HG03342 (cell line): ENCODE data around the gene DXO.
"Not testable (repeated sequence)": the region's sequence is repeated elsewhere in the genome, so short reads cannot be mapped to it uniquely, and the experiment has no call there.

Experiments used
- ATAC-seq: cut with Tn5 transposase; IDR thresholded peaks from one replicate; pipeline ENCODE4 v1.9.1; 2021; ENCODE audit warnings: mild to moderate bottlenecking, moderate library complexity; ENCODE audit not compliant: unreplicated experiment

Gene DXO

GRCh38 chr6:31971993-31972708, at the start of gene DXO:
DXO (minus strand) TSS chr6:31972138; CDS start chr6:31971675, 463 bp downstream.
- ATAC-seq: peak; percentile 85

GRCh38 chr6:32014547-32014946, 42.6 kb upstream of the DXO start, which contains the start of gene C4B:
C4B (plus strand) TSS chr6:32014795; CDS start chr6:32014846, 51 bp downstream.
- ATAC-seq: not testable (repeated sequence)

- not testable (repeated sequence) for ATAC-seq
These were observed 41.8 kb upstream of the DXO start for GRCh38 chr6:32013738-32014137.

- not testable (repeated sequence) for ATAC-seq
These were observed 41.1 kb upstream of the DXO start for GRCh38 chr6:32012941-32013617.

- not testable (repeated sequence) for ATAC-seq
These were observed 39.1 kb upstream of the DXO start for GRCh38 chr6:32010856-32011530.

- ATAC-seq: not testable (repeated sequence)
These were observed 37.6 kb upstream of the DXO start for GRCh38 chr6:32009537-32009936.

- ATAC-seq: not testable (repeated sequence)
These were observed 36.7 kb upstream of the DXO start for GRCh38 chr6:32008616-32009015.

- not testable (repeated sequence) for ATAC-seq
These were observed 36.1 kb upstream of the DXO start for GRCh38 chr6:32008037-32008436.

GRCh38 chr6:32007086-32007485, 35.1 kb upstream of the DXO start:
- not testable (repeated sequence) for ATAC-seq

GRCh38 chr6:32005991-32006529, 34.1 kb upstream of the DXO start:
- ATAC-seq: not testable (repeated sequence)

GRCh38 chr6:32005538-32005880, 33.6 kb upstream of the DXO start:
- not testable (repeated sequence) for ATAC-seq

GRCh38 chr6:32004864-32005537, 33.1 kb upstream of the DXO start:
- ATAC-seq: not testable (repeated sequence)

- not testable (repeated sequence) for ATAC-seq
These were observed 32.5 kb upstream of the DXO start for GRCh38 chr6:32004393-32004792.

GRCh38 chr6:32003301-32003700, 31.4 kb upstream of the DXO start:
- ATAC-seq: not testable (repeated sequence)

- not testable (repeated sequence) for ATAC-seq
These were observed 30.8 kb upstream of the DXO start for GRCh38 chr6:32002546-32003268.

GRCh38 chr6:31996385-31996784, 24.4 kb upstream of the DXO start:
- not testable (repeated sequence) for ATAC-seq

GRCh38 chr6:31994421-31994820, 22.5 kb upstream of the DXO start:
- not testable (repeated sequence) for ATAC-seq

GRCh38 chr6:31989363-31989762, 17.4 kb upstream of the DXO start:
- not testable (repeated sequence) for ATAC-seq

GRCh38 chr6:31981744-31982143, 9.8 kb upstream of the DXO start, which contains the start of gene C4A:
C4A (plus strand) TSS chr6:31982057; CDS start chr6:31982108, 51 bp downstream.
- ATAC-seq: not testable (repeated sequence)

- not testable (repeated sequence) for ATAC-seq
These were observed 9.1 kb upstream of the DXO start for GRCh38 chr6:31980998-31981397.
